WTC11 (cell line): ENCODE data around the gene STK24. TPM values are rescaled to one million over a fixed set of nuclear protein-coding genes. Genes with fewer than 3 reads are reported as not detected.

Experiments
- ATAC-seq: fragments of 200-7000 bp; cut with Tn5 transposase; 2 replicates; pipeline ENCODE4 v1.10.0; 2021; ENCODE audit warnings: mild to moderate bottlenecking, moderate library complexity
- CTCF ChIA-PET: fragments of 300-600 bp; sonication (Branson Sonifier 250); formaldehyde crosslinking; loops from one replicate; lab custom pipeline; 2021; ENCODE audit warnings: antibody characterized with exemption; lab: Charles Lee
- POLR2A ChIA-PET: fragments of 350-600 bp; sonication (Branson Sonifier 250); formaldehyde crosslinking; loops from one replicate; lab custom pipeline; 2021; ENCODE audit warnings: antibody characterized with exemption; lab: Charles Lee
- DNase-seq: peaks from one replicate; pipeline ENCODE4 v3.0.0; 2021; ENCODE audit warnings: low spot score
- H3K27ac Mint-ChIP-seq: 2 replicates; pipeline ENCODE4 v1.8.0; 2021; ENCODE audit warnings: mixed read lengths
- H3K27me3 Mint-ChIP-seq: 2 replicates; pipeline ENCODE4 v1.8.0; 2021; ENCODE audit warnings: low read depth, mild to moderate bottlenecking, moderate library complexity, mixed read lengths
- H3K36me3 Mint-ChIP-seq: 2 replicates; pipeline ENCODE4 v1.8.0; 2021; ENCODE audit warnings: mixed read lengths
- H3K4me1 Mint-ChIP-seq: 2 replicates; pipeline ENCODE4 v1.8.0; 2022; ENCODE audit warnings: mixed read lengths
- H3K4me3 Mint-ChIP-seq: 2 replicates; pipeline ENCODE4 v1.8.0; 2021; ENCODE audit warnings: mild to moderate bottlenecking, moderate library complexity, mixed read lengths
- H3K9me3 Mint-ChIP-seq: 2 replicates; pipeline ENCODE4 v1.8.0; 2021; ENCODE audit warnings: mixed read lengths
- ARID4B ChIP-seq: sonication (generic); formaldehyde crosslinking; IDR thresholded peaks from 2 replicates; pipeline ENCODE4 v1.8.0; 2023; ENCODE audit warnings: missing genetic modification reagents, mild to moderate bottlenecking, borderline replicate concordance
- ATF2 ChIP-seq: sonication (generic); formaldehyde crosslinking; IDR thresholded peaks from 2 replicates; pipeline ENCODE4 v1.8.1; 2022; ENCODE audit warnings: low read depth, missing genetic modification reagents, borderline replicate concordance
- CDX4 ChIP-seq: fragments of 250-450 bp; sonication (Bioruptor Pico); IDR thresholded peaks from 2 replicates; pipeline ENCODE4 v1.9.0; 2021; ENCODE audit warnings: moderate library complexity, mild to moderate bottlenecking, inconsistent platforms, borderline replicate concordance
- CREB1 ChIP-seq: sonication (generic); formaldehyde crosslinking; IDR thresholded peaks from 2 replicates; pipeline ENCODE4 v1.8.0; 2023; ENCODE audit warnings: mild to moderate bottlenecking, missing genetic modification reagents
- CREM ChIP-seq: sonication (generic); formaldehyde crosslinking; IDR thresholded peaks from 2 replicates; pipeline ENCODE4 v1.8.1; 2022; ENCODE audit warnings: mild to moderate bottlenecking, missing genetic modification reagents, moderate library complexity
- CTCF ChIP-seq: fragments of 200-600 bp; IDR thresholded peaks from 2 replicates; pipeline ENCODE4 v1.8.0; 2022; ENCODE audit warnings: antibody characterized with exemption
- EMX1 ChIP-seq: fragments of 250-450 bp; sonication (Bioruptor Pico); IDR thresholded peaks from 2 replicates; pipeline ENCODE4 v1.8.0; 2021; ENCODE audit warnings: mild to moderate bottlenecking
- FOXK1 ChIP-seq: sonication (generic); formaldehyde crosslinking; IDR thresholded peaks from 2 replicates; pipeline ENCODE4 v1.8.0; 2022; ENCODE audit warnings: mild to moderate bottlenecking, moderate library complexity, missing genetic modification reagents
- JAZF1 ChIP-seq: fragments of 250-450 bp; sonication (Bioruptor Pico); IDR thresholded peaks from 2 replicates; pipeline ENCODE4 v1.9.0; 2021; ENCODE audit warnings: moderate library complexity, mild to moderate bottlenecking, inconsistent platforms
- MAX ChIP-seq: sonication (generic); formaldehyde crosslinking; IDR thresholded peaks from 2 replicates; pipeline ENCODE4 v1.8.0; 2022; ENCODE audit warnings: mild to moderate bottlenecking, missing genetic modification reagents
- STAT6 ChIP-seq: sonication (generic); formaldehyde crosslinking; conservative IDR thresholded peaks from 2 replicates; pipeline ENCODE4 v1.8.1; 2023; ENCODE audit warnings: mild to moderate bottlenecking, low read depth, missing genetic modification reagents, moderate library complexity
- ZNF121 ChIP-seq: sonication (generic); formaldehyde crosslinking; IDR thresholded peaks from 2 replicates; pipeline ENCODE4 v1.8.0; 2023; ENCODE audit warnings: missing genetic modification reagents
- ZNF219 ChIP-seq: sonication (generic); formaldehyde crosslinking; IDR thresholded peaks from 2 replicates; pipeline ENCODE4 v1.8.0; 2023; ENCODE audit warnings: missing genetic modification reagents, mild to moderate bottlenecking, borderline replicate concordance
- ZNF396 ChIP-seq: fragments of 250-450 bp; sonication (Bioruptor Pico); IDR thresholded peaks from 2 replicates; pipeline ENCODE4 v1.8.0; 2021; ENCODE audit warnings: mild to moderate bottlenecking, moderate library complexity, borderline replicate concordance
- total RNA-seq: library from RNA; stranded (reverse); gene quantifications from 3 replicates; pipeline ENCODE4 v1.2.3, GENCODE V29; 2021

The STK24 gene
- total RNA-seq, 1 experiment from 2014 or later = 138 TPM

- TF ChIP-seq CDX4 (CRISPR knock-in tag) = no peak
- TF ChIP-seq ZNF396 (CRISPR knock-in tag) = no peak
- TF ChIP-seq ZNF121 = no peak
- TF ChIP-seq CREM (CRISPR knock-in tag) = no peak
Observed at GRCh38 chr13:98606296-98606695, 29.4 kb upstream of the STK24 start (continued).

- Mint-ChIP-seq H3K4me1 (peaks cover 5% of the 10 kb centered on the region), H3K4me3 (no peak overlapping the region), H3K27ac (no peak overlapping the region), H3K9me3 (no peaks in the 10 kb centered on the region), H3K27me3 (no peaks in the 10 kb centered on the region), H3K36me3 (no peaks in the 10 kb centered on the region)
- CTCF ChIA-PET = interaction anchor here (0.6 to 1.3 kb wide), 4 partner anchors 53 to 155 kb away, joined by 3 to 4 read pairs (median 4); no protein-coding TSS in a partner anchor
- DNase-seq (no peak), ATAC-seq (peak; percentile 90)
- POLR2A ChIA-PET = no interaction called here
- TF ChIP-seq EMX1 = no peak
- TF ChIP-seq ATF2 (CRISPR knock-in tag) = no peak
- no peak for TF ChIP-seq ARID4B (CRISPR knock-in tag)
- TF ChIP-seq CREB1 (CRISPR knock-in tag) = no peak
- TF ChIP-seq MAX (CRISPR knock-in tag) = no peak
- no peak for TF ChIP-seq STAT6 (CRISPR knock-in tag)
- TF ChIP-seq JAZF1 (CRISPR knock-in tag) = no peak
- TF ChIP-seq CTCF = no peak
- TF ChIP-seq ZNF219 = no peak
- no peak for TF ChIP-seq FOXK1 (CRISPR knock-in tag)
Observed at GRCh38 chr13:98599502-98600328, 22.8 kb upstream of the STK24 start.
